Natural killer cell (primary cell): ENCODE results near the gene ATG13. TPM values are rescaled to one million over a fixed set of nuclear protein-coding genes. Genes with fewer than 3 reads are reported as not detected.

ENCODE experiments used
- ATAC-seq, 3 donors: fragments of 150-1000 bp in 2 of 3; fragments of 200-7000 bp in 1 of 3; cut with Tn5 transposase; 1 replicate in 1 of 3; 2 replicates in 2 of 3; pipeline ENCODE4 v1.10.0; 2021; ENCODE audit warnings: mild to moderate bottlenecking in 2 of 3, moderate library complexity in 2 of 3
- DNase-seq, 2 donors: peaks; one replicate each; pipeline versions ENCODE4 v3.0.0 to v3.0.0-alpha.2; 2013 to 2021; ENCODE audit warnings: mixed read lengths in 1 of 2
- H3K27ac ChIP-seq: one replicate; pipeline ENCODE4 v1.5.1; 2013; ENCODE audit warnings: mild to moderate bottlenecking, low read length
- H3K27me3 ChIP-seq: one replicate; pipeline ENCODE4 v1.6.1; 2013; ENCODE audit warnings: low read length; ENCODE audit not compliant: control insufficient read depth, insufficient read depth
- H3K36me3 ChIP-seq: one replicate; pipeline ENCODE4 v1.6.1; 2013; ENCODE audit warnings: low read length; ENCODE audit not compliant: control insufficient read depth, insufficient read depth
- H3K4me1 ChIP-seq: one replicate; pipeline ENCODE4 v1.6.1; 2013; ENCODE audit warnings: low read length; ENCODE audit not compliant: control insufficient read depth, insufficient read depth
- H3K4me3 ChIP-seq: one replicate; pipeline ENCODE4 v1.5.1; 2013; ENCODE audit warnings: low read length
- H3K9me3 ChIP-seq: one replicate; pipeline ENCODE4 v1.6.1; 2013; ENCODE audit warnings: low read length; ENCODE audit not compliant: control insufficient read depth, insufficient read depth
- H3K27ac Mint-ChIP-seq, 2 donors: one replicate each; pipeline ENCODE4 v1.8.0; 2022; ENCODE audit warnings: mild to moderate bottlenecking in 2 of 2, mixed read lengths in 2 of 2, moderate library complexity in 1 of 2
- H3K27me3 Mint-ChIP-seq, 2 donors: one replicate each; pipeline ENCODE4 v1.8.0; 2022; ENCODE audit warnings: low read depth in 2 of 2, mixed read lengths in 2 of 2
- H3K36me3 Mint-ChIP-seq: one replicate; pipeline ENCODE4 v1.8.0; 2022; ENCODE audit warnings: mixed read lengths
- H3K4me1 Mint-ChIP-seq, 2 donors: one replicate each; pipeline ENCODE4 v1.8.0; 2022; ENCODE audit warnings: mixed read lengths in 2 of 2
- H3K4me3 Mint-ChIP-seq: one replicate; pipeline ENCODE4 v1.8.0; 2022; ENCODE audit warnings: mild to moderate bottlenecking, moderate library complexity, mixed read lengths
- H3K9me3 Mint-ChIP-seq, 2 donors: one replicate each; pipeline ENCODE4 v1.8.0; 2022; ENCODE audit warnings: mixed read lengths in 2 of 2
- WGBS: methylation state at CpG from one replicate; pipeline ENCODE4 v1.1.7; 2013; ENCODE audit warnings: missing lambda C conversion rate; ENCODE audit not compliant: insufficient coverage; 5-methylcytosine and 5-hydroxymethylcytosine counted together
- intact Hi-C: fragments of 100-400 bp; cut with micrococcal nuclease; formaldehyde crosslinking; loops from one replicate; pipeline ENCODE4 v1.14.2; 2022
- total RNA-seq, 4 donors: library from RNA; stranded (reverse); fragments of 120-200 nt in 1 of 4; gene quantifications; one replicate each; pipeline versions ENCODE4 v1.2.3 to v1.2.4, GENCODE V29; 2013 to 2022
- TF ChIP-seq, protein P1 (sequence below): fragments of 200-600 bp; IDR thresholded peaks from one replicate; pipeline ENCODE4 v1.8.0; 2022; ENCODE audit warnings: antibody characterized with exemption

Gene ATG13
- total RNA-seq, 3 donors from 2014 or later (not counting 1 experiment from before 2014, with no cell fraction given): 125 to 137 (median 132) TPM

- Mint-ChIP-seq H3K27me3 (no peaks in the 10 kb centered on the region), H3K27ac (peak overlapping the region; percentile 90 to 94), H3K4me3 (peak overlapping the region; percentile 4), H3K4me1 (peaks cover 44 to 52% of the 10 kb centered on the region in 2 donors), H3K36me3 (no peaks in the 10 kb centered on the region), H3K9me3 (no peaks in the 10 kb centered on the region)
- DNase-seq (no peak), ATAC-seq (no peak)
- peaks cover 70% of the 10 kb centered on the region for H3K4me1 ChIP-seq
- TF ChIP-seq, protein P1, sequence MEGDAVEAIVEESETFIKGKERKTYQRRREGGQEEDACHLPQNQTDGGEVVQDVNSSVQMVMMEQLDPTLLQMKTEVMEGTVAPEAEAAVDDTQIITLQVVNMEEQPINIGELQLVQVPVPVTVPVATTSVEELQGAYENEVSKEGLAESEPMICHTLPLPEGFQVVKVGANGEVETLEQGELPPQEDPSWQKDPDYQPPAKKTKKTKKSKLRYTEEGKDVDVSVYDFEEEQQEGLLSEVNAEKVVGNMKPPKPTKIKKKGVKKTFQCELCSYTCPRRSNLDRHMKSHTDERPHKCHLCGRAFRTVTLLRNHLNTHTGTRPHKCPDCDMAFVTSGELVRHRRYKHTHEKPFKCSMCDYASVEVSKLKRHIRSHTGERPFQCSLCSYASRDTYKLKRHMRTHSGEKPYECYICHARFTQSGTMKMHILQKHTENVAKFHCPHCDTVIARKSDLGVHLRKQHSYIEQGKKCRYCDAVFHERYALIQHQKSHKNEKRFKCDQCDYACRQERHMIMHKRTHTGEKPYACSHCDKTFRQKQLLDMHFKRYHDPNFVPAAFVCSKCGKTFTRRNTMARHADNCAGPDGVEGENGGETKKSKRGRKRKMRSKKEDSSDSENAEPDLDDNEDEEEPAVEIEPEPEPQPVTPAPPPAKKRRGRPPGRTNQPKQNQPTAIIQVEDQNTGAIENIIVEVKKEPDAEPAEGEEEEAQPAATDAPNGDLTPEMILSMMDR: no peak
- H3K27me3 ChIP-seq: no peaks in the 10 kb centered on the region
- WGBS: 81% methylated on average over 4 of the region's 4 CpGs
- peak overlapping the region; percentile 71 for H3K27ac ChIP-seq
- H3K36me3 ChIP-seq: peaks cover 46% of the 10 kb centered on the region
- no peak overlapping the region for H3K4me3 ChIP-seq
- intact Hi-C loops: loop anchor here (10.0 kb wide), 1 partner anchor 61 kb away; the partner anchor contains the start of genes ATG13 and HARBI1
- no peaks in the 10 kb centered on the region for H3K9me3 ChIP-seq
These were observed 58.0 kb downstream of the ATG13 start for GRCh38 chr11:46675288-46675851.

- Mint-ChIP-seq H3K4me1 (peaks cover 39 to 46% of the 10 kb centered on the region in 2 donors), H3K27me3 (no peaks in the 10 kb centered on the region), H3K4me3 (peak overlapping the region; percentile 4), H3K9me3 (no peaks in the 10 kb centered on the region), H3K27ac (peak overlapping the region; percentile 90 to 94), H3K36me3 (no peaks in the 10 kb centered on the region)
- Histone ChIP-seq H3K4me3 (no peak overlapping the region), H3K27me3 (no peaks in the 10 kb centered on the region), H3K36me3 (peaks cover 52% of the 10 kb centered on the region), H3K4me1 (peaks cover 64% of the 10 kb centered on the region), H3K9me3 (no peaks in the 10 kb centered on the region), H3K27ac (peak overlapping the region; percentile 71)
- DNase-seq: no peak
- TF ChIP-seq, protein P1: no peak
- no peak for ATAC-seq
- intact Hi-C loops: loop anchor here (10.0 kb wide), 1 partner anchor 61 kb away; the partner anchor contains the start of genes ATG13 and HARBI1
- WGBS: 80% methylated on average over 7 of the region's 7 CpGs
These were observed 58.6 kb downstream of the ATG13 start for GRCh38 chr11:46675949-46676348.

DNA sequence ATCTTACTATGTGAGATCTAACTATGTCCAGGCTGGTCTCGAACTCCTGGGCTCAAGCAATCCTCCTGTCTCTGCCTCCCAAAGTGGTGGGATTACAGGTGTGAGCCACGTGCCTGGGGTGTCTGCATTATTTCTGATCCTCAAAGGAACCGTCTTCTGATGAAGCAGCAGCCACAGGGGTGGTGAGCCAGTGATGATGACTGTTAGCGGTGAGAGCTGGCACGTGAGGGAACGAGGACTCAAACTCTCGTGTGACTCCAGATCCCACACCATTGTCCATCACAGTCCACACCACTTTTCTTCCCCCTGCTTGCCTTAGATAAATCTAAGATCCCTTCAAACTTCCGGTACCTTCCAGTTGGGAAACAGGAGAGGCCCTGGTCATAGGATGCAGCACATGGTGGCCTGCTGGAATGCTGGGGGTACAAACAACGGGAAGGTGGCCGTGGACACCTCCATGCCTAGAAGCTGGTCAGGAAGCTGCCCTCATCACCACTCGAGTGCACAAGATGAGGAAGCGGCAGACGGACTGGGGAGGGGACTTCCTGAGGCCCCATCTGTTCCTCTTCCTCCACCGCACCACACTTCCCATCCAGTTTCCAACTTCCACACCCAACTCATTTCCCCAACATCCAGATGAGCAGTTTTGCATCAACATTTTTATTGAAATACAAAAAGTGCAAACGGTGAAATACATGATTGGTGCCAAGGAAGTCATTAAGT is 59.2 kb downstream of the ATG13 start:
- peaks cover 33 to 40% of the 10 kb centered on the region in 2 donors for H3K4me1 Mint-ChIP-seq
- Histone ChIP-seq H3K27me3 (no peaks in the 10 kb centered on the region), H3K27ac (no peak overlapping the region), H3K9me3 (no peaks in the 10 kb centered on the region), H3K4me1 (peaks cover 58% of the 10 kb centered on the region), H3K36me3 (peaks cover 55% of the 10 kb centered on the region), H3K4me3 (no peak overlapping the region)
- H3K27me3 Mint-ChIP-seq: no peaks in the 10 kb centered on the region
- ATAC-seq: peak in 1 of 3 donors; percentile 56
- H3K36me3 Mint-ChIP-seq: no peaks in the 10 kb centered on the region
- TF ChIP-seq, protein P1: no peak
- H3K27ac Mint-ChIP-seq: peak overlapping the region; percentile 21 to 73
- H3K9me3 Mint-ChIP-seq: no peaks in the 10 kb centered on the region
- intact Hi-C loops: loop anchor here (10.0 kb wide), 1 partner anchor 62 kb away; the partner anchor contains the start of genes ATG13 and HARBI1
- no peak overlapping the region for H3K4me3 Mint-ChIP-seq
- 67% methylated on average over 15 of the region's 15 CpGs for WGBS
- no peak for DNase-seq
